ENCODE measurements around the gene ANKEF1.
"Not testable (repeated sequence)": the region's sequence is repeated elsewhere in the genome, so short reads cannot be mapped to it uniquely, and the experiment has no call there.

The ANKEF1 gene

GRCh38 chr20:10033905-10034650 lies 709 bp upstream of the ANKEF1 start:
- no peak for TF ChIP-seq CTCF (IDR thresholded peaks at IDR 0.05; ENCODE audit: insufficient read depth, low read length, poor library complexity, severe bottlenecking)
- no peak overlapping the region for H3K4me3 ChIP-seq (replicated peaks; ENCODE audit: low read depth, low read length)
- no peaks in the 10 kb centered on the region for H3K36me3 ChIP-seq (ENCODE audit: control insufficient read depth, insufficient read depth, low read length)
- DNase-seq (ENCODE audit: extremely low read depth, insufficient read length) = no peak
- no peaks in the 10 kb centered on the region for H3K27me3 ChIP-seq (replicated peaks; ENCODE audit: control insufficient read depth, insufficient read depth, low read length)

- not testable (repeated sequence) for H3K4me3 ChIP-seq (replicated peaks; ENCODE audit: low read depth, low read length)
These were observed 1.5 kb downstream of the ANKEF1 start for GRCh38 chr20:10036321-10036720.

GRCh38 chr20:10040070-10040975 lies 5.5 kb downstream of the ANKEF1 start:
- Histone ChIP-seq H3K27me3 (replicated peaks; ENCODE audit: control insufficient read depth, insufficient read depth, low read length) (no peaks in the 10 kb centered on the region), H3K36me3 (ENCODE audit: control insufficient read depth, insufficient read depth, low read length) (no peaks in the 10 kb centered on the region), H3K4me3 (replicated peaks; ENCODE audit: low read depth, low read length) (no peak overlapping the region)
- DNase-seq (ENCODE audit: extremely low read depth, insufficient read length) = no peak
- no peak for TF ChIP-seq CTCF (IDR thresholded peaks at IDR 0.05; ENCODE audit: insufficient read depth, low read length, poor library complexity, severe bottlenecking)

More at GRCh38 chr20:10036321-10036720, 1.5 kb downstream of the ANKEF1 start:
- H3K36me3 ChIP-seq (ENCODE audit: control insufficient read depth, insufficient read depth, low read length); DNase-seq (ENCODE audit: extremely low read depth, insufficient read length); H3K27me3 ChIP-seq (replicated peaks; ENCODE audit: control insufficient read depth, insufficient read depth, low read length): not testable (repeated sequence)

GRCh38 chr20:10042086-10042485 lies 7.3 kb downstream of the ANKEF1 start:
- DNase-seq (ENCODE audit: extremely low read depth, insufficient read length) = no peak
- TF ChIP-seq CTCF (IDR thresholded peaks at IDR 0.05; ENCODE audit: insufficient read depth, low read length, poor library complexity, severe bottlenecking) = no peak
- no peak overlapping the region for H3K4me3 ChIP-seq (replicated peaks; ENCODE audit: low read depth, low read length)
- H3K36me3 ChIP-seq (ENCODE audit: control insufficient read depth, insufficient read depth, low read length) = no peaks in the 10 kb centered on the region
- no peaks in the 10 kb centered on the region for H3K27me3 ChIP-seq (replicated peaks; ENCODE audit: control insufficient read depth, insufficient read depth, low read length)

- H3K27me3 ChIP-seq (replicated peaks; ENCODE audit: control insufficient read depth, insufficient read depth, low read length) = no peaks in the 10 kb centered on the region
- no peak for DNase-seq (ENCODE audit: extremely low read depth, insufficient read length)
- no peaks in the 10 kb centered on the region for H3K36me3 ChIP-seq (ENCODE audit: control insufficient read depth, insufficient read depth, low read length)
- no peak for TF ChIP-seq CTCF (IDR thresholded peaks at IDR 0.05; ENCODE audit: insufficient read depth, low read length, poor library complexity, severe bottlenecking)
- no peak overlapping the region for H3K4me3 ChIP-seq (replicated peaks; ENCODE audit: low read depth, low read length)
These were observed 12.6 kb downstream of the ANKEF1 start for GRCh38 chr20:10047427-10047826.

GRCh38 chr20:10051185-10051584 lies 16.4 kb downstream of the ANKEF1 start:
- H3K27me3 ChIP-seq (replicated peaks; ENCODE audit: control insufficient read depth, insufficient read depth, low read length) = no peaks in the 10 kb centered on the region
- H3K4me3 ChIP-seq (replicated peaks; ENCODE audit: low read depth, low read length) = no peak overlapping the region
- DNase-seq (ENCODE audit: extremely low read depth, insufficient read length) = no peak
- TF ChIP-seq CTCF (IDR thresholded peaks at IDR 0.05; ENCODE audit: insufficient read depth, low read length, poor library complexity, severe bottlenecking) = no peak
- H3K36me3 ChIP-seq (ENCODE audit: control insufficient read depth, insufficient read depth, low read length) = no peaks in the 10 kb centered on the region

Measured in GM06990 (cell line).